Stimulated activated CD8-positive, alpha-beta memory T cell treated with anti-CD3 and anti-CD28 coated beads, Interleukin-7, amount 100 ng/mL, for 48 hours (primary cell): ENCODE results near the gene IL7R.

ENCODE experiments used
- DNase-seq, 2 donors: peaks; one replicate each; pipeline ENCODE4 v3.0.0-alpha.2; 2020; ENCODE audit warnings: low read depth in 1 of 2; ENCODE audit errors: extremely low read depth in 1 of 2

The IL7R gene, protein sequence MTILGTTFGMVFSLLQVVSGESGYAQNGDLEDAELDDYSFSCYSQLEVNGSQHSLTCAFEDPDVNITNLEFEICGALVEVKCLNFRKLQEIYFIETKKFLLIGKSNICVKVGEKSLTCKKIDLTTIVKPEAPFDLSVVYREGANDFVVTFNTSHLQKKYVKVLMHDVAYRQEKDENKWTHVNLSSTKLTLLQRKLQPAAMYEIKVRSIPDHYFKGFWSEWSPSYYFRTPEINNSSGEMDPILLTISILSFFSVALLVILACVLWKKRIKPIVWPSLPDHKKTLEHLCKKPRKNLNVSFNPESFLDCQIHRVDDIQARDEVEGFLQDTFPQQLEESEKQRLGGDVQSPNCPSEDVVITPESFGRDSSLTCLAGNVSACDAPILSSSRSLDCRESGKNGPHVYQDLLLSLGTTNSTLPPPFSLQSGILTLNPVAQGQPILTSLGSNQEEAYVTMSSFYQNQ

GRCh38 chr5:35856765-35857351, at the start of gene IL7R:
TSS of gene IL7R (plus strand) at chr5:35856891. CDS start at chr5:35856978, 87 bp downstream.
- DNase-seq = peak in 1 of 2 donors; percentile 20

GRCh38 chr5:35810601-35811000, 46.1 kb upstream of the IL7R start:
- DNase-seq = no peak

- no peak for DNase-seq
Measured at GRCh38 chr5:35811108-35811741, 45.5 kb upstream of the IL7R start.

DNA sequence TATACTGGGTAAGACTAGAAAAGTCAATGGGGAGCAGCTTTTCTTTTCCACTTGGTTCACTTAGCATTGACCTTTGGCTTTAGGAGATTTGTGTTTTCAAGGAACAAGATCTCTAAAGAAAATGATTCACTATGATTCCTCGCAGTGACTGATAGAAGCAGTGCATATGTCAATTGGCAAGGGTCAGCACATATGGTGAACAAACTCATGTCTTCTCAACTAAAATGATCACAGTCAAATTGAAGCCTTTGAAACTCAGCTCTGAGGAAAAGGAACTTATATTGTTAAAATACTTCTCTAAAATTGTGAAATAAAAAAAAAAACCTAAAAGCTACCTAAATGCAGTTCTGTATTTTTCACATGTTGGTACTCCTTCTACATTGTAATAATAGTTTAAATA, 43.2 kb upstream of the IL7R start:
- no peak for DNase-seq

GRCh38 chr5:35815089-35815936, 41.4 kb upstream of the IL7R start:
- DNase-seq = no peak

DNA sequence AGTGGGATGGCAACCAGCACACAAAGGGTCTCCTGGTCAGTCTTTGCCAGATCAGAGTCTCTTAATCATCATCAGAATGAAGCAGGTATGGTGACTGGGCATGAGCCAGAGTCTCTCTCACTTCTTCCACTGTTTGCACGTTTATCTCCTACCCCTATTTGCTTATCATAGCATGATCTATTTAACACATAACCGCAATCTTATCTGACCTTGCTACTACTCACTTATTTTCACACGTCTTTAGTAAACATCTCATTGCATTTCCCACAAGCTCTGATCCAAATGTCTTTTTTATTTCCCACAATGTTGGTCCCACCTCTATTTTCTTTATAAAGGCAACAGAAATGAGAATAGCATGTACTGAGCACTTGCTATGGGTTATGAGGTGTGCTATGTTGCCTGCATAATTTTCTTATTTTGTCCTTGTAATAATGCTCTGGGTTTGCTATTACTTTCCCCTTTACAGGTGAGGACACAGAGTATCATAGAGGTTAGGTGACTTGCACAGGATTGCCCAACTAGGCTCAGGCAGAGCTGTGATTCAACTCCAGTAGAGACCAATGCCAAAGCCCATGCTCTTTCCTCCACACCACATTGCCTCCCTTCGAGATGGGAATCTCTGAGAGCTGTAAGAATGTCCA, 39.7 kb upstream of the IL7R start:
- no peak for DNase-seq

- DNase-seq = no peak
Measured at GRCh38 chr5:35819026-35819425, 37.7 kb upstream of the IL7R start.

GRCh38 chr5:35819668-35820067, 37.0 kb upstream of the IL7R start:
- no peak for DNase-seq

GRCh38 chr5:35820735-35821134, 36.0 kb upstream of the IL7R start:
- no peak for DNase-seq

GRCh38 chr5:35821513-35821912, 35.2 kb upstream of the IL7R start:
- no peak for DNase-seq

DNA sequence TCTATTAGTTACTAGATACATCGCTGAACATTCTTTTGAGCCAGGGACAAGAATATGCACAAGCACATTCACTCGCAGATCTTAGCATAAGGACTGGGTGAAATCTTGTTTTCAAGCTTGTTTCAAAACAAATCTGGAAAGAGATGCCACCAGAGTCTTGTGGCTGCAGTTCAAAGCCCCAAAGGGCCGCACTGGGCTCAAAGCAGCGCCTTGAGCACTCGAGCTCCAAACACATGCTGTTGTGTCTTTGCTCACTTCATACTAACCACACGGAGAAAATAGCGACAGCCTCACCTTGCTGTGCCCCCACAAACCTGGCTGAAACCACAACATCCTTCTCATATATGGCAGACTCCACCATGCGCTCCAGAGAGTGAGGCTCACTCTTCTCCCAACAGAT, 34.2 kb upstream of the IL7R start:
- DNase-seq = no peak

- DNase-seq = no peak
Measured at GRCh38 chr5:35823347-35824098, 33.2 kb upstream of the IL7R start.

- DNase-seq = no peak
Measured at GRCh38 chr5:35826056-35826455, 30.6 kb upstream of the IL7R start.

GRCh38 chr5:35826554-35826953, 30.1 kb upstream of the IL7R start:
- DNase-seq = no peak

DNA sequence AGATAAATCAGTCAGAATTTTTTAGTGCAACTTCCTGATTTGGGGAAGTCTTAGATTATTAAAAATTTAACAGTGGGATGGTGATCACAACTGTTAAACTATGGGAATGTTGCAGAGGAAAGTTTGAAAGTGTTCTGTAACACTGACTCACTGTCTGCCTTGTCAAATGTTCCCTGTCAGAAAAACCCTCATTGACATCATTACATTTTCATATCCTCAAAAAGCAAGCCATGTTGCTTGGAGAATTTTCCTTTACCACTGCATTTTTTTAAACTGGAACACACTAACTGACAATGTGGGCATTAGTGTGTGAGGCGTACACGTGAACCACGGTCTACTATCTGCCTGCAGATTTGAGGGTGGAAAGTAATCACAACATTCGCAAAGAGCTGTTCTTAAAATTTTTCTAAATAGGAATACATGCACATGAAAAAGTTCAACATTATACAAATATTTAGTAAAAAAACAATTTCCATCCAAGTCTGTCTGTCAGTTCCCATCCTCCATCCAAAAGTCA, 28.6 kb upstream of the IL7R start:
- no peak for DNase-seq

GRCh38 chr5:35830587-35830986, 26.1 kb upstream of the IL7R start:
- no peak for DNase-seq

GRCh38 chr5:35832762-35833161, 23.9 kb upstream of the IL7R start:
- no peak for DNase-seq

DNA sequence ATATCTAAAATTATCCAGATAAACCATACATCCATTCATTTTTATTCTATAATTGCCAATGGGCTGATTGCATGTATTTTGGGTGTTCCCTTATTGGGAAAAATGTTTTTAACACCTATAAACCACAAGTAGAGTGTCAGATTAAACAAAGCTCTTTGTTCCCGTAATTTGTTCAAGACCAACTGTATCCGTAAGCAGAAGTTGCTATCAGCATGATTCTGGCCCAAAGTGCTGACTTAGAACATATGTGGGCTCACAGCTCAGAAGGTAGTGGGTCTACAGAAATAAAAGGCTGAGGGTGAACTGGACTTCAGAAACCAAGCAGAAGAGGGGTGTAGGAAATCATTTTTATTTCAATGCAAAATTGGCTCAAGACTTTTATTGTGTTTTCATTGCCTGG, 23.5 kb upstream of the IL7R start:
- no peak for DNase-seq
